ENCODE results near the gene TMEM200A. TPM values are rescaled to one million over a fixed set of nuclear protein-coding genes. Genes with fewer than 3 reads are reported as not detected.

Gene TMEM200A
- total RNA-seq, 1 donor = 137 TPM

GRCh38 chr6:130412556-130413290 is 46.9 kb downstream of the TMEM200A start:
- peak; percentile 76 for DNase-seq (ENCODE audit: low read depth)
- H3K4me3 ChIP-seq (ENCODE audit: low read depth, low read length) = no peak overlapping the region
- TF ChIP-seq, protein P1, sequence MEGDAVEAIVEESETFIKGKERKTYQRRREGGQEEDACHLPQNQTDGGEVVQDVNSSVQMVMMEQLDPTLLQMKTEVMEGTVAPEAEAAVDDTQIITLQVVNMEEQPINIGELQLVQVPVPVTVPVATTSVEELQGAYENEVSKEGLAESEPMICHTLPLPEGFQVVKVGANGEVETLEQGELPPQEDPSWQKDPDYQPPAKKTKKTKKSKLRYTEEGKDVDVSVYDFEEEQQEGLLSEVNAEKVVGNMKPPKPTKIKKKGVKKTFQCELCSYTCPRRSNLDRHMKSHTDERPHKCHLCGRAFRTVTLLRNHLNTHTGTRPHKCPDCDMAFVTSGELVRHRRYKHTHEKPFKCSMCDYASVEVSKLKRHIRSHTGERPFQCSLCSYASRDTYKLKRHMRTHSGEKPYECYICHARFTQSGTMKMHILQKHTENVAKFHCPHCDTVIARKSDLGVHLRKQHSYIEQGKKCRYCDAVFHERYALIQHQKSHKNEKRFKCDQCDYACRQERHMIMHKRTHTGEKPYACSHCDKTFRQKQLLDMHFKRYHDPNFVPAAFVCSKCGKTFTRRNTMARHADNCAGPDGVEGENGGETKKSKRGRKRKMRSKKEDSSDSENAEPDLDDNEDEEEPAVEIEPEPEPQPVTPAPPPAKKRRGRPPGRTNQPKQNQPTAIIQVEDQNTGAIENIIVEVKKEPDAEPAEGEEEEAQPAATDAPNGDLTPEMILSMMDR (IDR thresholded peaks at IDR 0.05; ENCODE audit: insufficient read depth, low read length) = no peak

- peak; percentile 88 for DNase-seq (ENCODE audit: low read depth)
- H3K4me3 ChIP-seq (ENCODE audit: low read depth, low read length) = no peak overlapping the region
- TF ChIP-seq, protein P1 (IDR thresholded peaks at IDR 0.05; ENCODE audit: insufficient read depth, low read length) = no peak
Measured at GRCh38 chr6:130417951-130418350, 52.1 kb downstream of the TMEM200A start.

DNA sequence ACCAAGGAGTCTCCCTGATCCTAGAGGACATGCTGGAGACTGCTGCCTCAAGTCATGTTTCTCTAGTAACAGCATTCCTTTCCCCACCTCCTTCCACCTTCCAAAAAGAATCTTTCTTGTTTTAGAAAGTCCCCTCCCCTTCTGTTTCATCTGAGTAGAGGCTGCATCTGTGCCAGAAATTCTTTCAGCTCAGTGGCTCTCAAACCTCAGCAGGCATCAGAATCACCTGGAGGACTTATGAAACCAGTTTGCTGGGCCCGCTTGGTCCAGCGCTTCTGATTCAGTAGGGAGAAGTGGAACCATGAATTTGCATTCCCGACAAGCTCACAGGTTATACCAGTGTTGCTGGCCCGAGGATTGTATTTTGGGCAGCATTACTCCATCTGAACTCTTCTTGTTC is 55.1 kb downstream of the TMEM200A start:
- TF ChIP-seq, protein P1 (IDR thresholded peaks at IDR 0.05; ENCODE audit: insufficient read depth, low read length) = no peak
- DNase-seq (ENCODE audit: low read depth) = no peak
- H3K4me3 ChIP-seq (ENCODE audit: low read depth, low read length) = no peak overlapping the region

GRCh38 chr6:130421585-130421984 is 55.8 kb downstream of the TMEM200A start:
- TF ChIP-seq, protein P1 (IDR thresholded peaks at IDR 0.05; ENCODE audit: insufficient read depth, low read length) = no peak
- H3K4me3 ChIP-seq (ENCODE audit: low read depth, low read length) = no peak overlapping the region
- DNase-seq (ENCODE audit: low read depth) = peak; percentile 79

DNA sequence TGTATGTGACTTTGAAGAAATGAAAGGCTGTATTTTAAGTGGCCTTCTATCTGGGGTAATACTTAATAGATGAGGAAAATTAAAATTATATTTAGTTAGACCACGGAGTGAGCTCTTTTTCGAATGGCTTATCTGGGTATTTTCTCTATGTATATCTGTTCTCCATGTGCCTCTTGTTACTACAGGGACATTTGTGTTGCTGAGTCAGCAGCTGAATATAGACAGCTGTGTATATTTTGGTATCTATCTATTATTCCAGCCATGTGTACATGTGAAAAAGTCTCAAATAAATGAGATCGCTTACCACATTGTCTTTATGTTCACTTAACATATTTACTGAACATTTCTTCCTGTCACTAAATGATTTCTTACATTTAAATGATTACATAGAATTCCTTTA is 57.2 kb downstream of the TMEM200A start:
- TF ChIP-seq, protein P1 (IDR thresholded peaks at IDR 0.05; ENCODE audit: insufficient read depth, low read length) = no peak
- no peak for DNase-seq (ENCODE audit: low read depth)
- no peak overlapping the region for H3K4me3 ChIP-seq (ENCODE audit: low read depth, low read length)

GRCh38 chr6:130424710-130425109 is 58.9 kb downstream of the TMEM200A start:
- TF ChIP-seq, protein P1 (IDR thresholded peaks at IDR 0.05; ENCODE audit: insufficient read depth, low read length) = no peak
- no peak for DNase-seq (ENCODE audit: low read depth)

DNA sequence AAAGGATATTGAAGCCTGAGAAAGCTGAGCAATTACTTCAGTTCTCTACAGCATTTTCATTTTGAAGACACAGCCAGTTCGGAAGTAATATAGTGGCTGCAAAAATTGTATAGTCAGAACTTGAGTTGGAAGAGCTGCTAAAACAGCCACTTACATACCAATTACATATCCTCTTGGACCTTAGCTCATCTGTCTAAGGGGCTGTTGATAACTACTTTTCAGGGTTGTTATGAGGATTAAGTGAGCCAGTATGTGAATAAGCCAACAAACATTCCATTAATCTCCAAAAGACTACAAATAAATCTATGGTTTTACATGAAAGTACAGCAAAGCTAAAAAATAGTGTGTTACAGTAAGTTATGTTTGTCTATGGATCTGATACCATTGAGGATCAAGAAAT is 59.7 kb downstream of the TMEM200A start:
- TF ChIP-seq, protein P1 (IDR thresholded peaks at IDR 0.05; ENCODE audit: insufficient read depth, low read length) = no peak
- peak; percentile 57 for DNase-seq (ENCODE audit: low read depth)
- no peak overlapping the region for H3K4me3 ChIP-seq (ENCODE audit: low read depth, low read length)

More at GRCh38 chr6:130424710-130425109, 58.9 kb downstream of the TMEM200A start:
- H3K4me3 ChIP-seq (ENCODE audit: low read depth, low read length) = no peak overlapping the region

All from fibroblast of the aortic adventitia (primary cell).